GM19025 (cell line): ENCODE results near the gene NDUFS8.

Source experiments
- ATAC-seq: cut with Tn5 transposase; IDR thresholded peaks from one replicate; pipeline ENCODE4 v1.9.1; 2021; ENCODE audit warnings: mild to moderate bottlenecking, low read depth, moderate library complexity; ENCODE audit not compliant: unreplicated experiment

NDUFS8 gene

DNA sequence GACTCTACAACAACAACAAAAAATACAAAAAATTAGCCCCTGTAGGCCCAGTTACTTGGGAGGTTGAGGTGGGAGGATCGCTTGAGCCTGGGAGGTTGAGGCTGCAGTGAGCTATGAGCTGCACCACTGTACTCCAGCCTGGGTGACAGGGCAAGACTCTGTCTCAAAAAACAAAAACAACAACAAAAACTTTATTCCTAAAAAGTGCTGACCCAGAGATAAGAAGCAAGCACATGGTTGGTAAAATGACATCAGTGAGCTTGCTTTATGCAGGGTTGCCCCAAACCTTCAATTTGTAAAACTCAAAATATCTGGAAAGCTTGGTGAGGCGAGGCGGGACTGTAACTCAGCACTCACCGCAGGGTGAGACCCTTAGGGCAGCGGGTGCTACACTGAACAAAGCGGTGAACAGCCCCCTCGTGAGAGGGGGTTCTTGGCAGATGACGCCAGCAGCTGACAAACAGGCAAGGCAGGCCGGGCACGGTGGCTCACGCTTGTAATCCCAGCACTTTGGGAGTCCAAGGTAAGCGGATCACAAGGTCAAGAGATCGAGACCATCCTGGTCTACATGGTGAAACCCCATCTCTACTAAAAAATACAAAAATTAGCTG, 4.9 kb downstream of the NDUFS8 start:
- ATAC-seq: no peak

DNA sequence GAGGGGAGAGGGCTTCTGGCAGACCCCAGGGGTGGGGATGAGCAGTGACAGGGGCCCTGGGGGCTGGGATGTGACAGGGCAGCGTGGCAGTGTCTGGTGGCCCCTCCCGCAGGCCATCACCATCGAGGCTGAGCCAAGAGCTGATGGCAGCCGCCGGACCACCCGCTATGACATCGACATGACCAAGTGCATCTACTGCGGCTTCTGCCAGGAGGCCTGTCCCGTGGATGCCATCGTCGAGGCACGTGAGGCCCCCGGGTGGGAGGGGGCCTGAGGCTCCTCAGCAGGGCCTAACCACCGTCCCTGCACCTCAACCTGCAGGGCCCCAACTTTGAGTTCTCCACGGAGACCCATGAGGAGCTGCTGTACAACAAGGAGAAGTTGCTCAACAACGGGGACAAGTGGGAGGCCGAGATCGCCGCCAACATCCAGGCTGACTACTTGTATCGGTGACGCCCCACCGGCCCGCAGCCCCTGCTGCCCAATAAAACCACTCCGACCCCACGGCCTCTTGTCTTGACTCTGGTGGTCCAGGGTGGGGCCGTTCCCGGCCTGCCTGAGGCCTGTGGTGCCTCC, 5.7 kb downstream of the NDUFS8 start:
- ATAC-seq: no peak

GRCh38 chr11:68036717-68037239, 6.3 kb downstream of the NDUFS8 start:
- ATAC-seq: no peak

DNA sequence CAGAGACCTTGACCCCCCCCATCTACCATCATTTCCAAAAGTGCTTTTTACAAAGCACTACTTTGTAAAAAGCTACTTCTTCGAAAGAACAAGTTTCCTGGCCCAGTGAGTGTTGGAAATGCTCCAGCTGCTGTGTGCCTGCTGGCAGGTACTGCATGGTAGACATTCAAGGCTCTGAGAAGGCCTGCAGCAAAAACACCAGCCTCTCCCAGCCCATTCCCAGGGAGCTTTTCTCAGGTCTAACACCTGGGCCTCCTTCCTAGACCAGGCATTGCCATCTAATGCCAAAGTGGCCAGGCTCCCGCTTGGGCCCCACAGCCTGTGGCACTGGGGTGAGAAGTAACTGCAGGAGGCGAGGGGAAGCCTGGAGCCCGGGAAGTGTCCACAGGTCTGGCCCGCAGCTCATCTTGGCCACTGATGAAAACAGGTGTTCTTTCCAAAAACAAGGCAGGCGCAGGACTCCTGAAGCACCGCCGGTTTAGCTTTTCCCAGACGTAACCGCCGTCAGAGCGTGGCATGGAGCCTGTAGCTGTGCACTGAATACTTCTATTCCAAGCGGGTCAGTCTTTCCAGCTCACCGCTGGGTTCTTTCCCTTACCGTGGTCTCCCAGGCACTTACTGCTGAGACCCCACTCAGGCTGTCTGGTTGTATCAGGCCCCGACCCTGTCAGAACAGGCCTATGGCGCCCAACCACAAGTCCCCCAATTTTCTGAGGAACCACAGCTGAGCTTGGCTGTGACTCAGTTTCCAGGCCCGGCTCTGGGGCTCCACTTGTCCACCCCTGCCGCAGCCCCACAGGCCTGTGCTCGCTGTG, 7.1 kb downstream of the NDUFS8 start:
- no peak for ATAC-seq

DNA sequence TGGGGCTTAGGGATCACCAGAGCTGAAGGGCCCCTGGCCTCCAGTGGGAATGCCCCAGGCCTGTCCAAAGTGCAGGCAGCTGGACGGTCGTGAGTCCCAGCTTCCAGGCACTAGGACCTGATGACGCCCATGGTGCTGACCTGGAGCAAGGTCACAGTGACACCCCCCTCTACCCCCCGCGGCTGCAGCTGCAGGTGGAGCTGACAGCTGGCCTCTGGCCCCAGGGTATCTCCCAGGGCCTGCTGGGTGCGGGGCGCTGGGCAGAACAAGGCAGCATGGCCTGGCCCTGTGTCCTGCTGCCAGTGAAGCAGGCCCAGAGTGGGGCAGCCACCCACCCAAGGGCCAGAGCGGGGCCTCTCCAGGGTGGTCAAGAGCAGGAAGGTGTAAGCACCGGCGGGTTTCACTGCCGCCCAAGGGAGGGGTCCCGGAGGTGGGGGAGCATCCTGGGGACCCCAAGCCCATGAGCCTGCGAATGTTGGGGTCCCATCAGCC, 7.8 kb downstream of the NDUFS8 start:
- no peak for ATAC-seq

GRCh38 chr11:68038718-68039525, 8.4 kb downstream of the NDUFS8 start, which contains the start of gene TCIRG1:
Gene TCIRG1 (plus strand): TSS chr11:68039025. CDS start chr11:68041272, 2,247 bp downstream.
- ATAC-seq: peak; percentile 52

GRCh38 chr11:68039526-68040086, 9.1 kb downstream of the NDUFS8 start:
- no peak for ATAC-seq

DNA sequence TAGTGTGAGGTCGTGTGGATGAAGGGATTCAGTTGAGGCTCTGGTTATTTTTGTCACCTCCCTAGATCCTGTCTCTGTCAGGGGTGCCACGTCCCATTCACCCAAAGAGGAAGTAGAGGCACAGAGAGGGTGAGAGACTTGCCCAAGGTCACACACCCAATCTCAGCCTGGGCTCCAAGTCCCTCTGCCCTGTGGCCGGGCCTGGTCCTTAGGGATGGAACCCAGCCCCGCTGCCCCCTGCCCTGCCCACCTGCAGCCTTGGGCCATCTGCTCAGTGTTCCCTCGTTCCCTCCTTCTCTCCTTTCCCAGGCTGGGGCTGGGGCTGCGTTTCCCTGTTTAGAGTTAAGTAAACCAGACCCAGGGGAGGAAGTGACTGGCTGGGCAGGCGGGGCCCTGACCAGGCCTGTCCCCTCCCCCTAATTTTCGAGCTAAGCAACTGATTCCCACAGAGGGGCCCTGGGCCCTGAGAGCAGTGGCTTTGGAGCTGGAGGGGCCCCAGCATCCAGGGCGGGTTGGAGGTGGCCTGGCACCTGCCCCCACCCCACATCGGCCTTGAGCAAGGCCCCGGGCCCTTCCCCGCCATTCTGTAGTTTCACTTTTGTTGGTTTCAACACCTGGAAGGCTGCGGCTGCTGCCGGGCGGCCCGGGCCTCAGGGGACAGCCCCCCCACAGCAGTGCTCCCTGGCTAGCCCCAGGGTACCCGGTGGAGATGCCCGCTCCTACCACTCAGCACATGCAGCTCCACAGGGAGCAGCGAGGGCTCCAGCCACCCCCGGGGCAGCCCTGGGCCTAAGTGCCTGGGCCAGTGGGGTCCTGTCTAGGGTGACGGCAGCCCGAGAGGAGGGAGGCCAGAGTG, 9.8 kb downstream of the NDUFS8 start:
- peak; percentile 42 for ATAC-seq

DNA sequence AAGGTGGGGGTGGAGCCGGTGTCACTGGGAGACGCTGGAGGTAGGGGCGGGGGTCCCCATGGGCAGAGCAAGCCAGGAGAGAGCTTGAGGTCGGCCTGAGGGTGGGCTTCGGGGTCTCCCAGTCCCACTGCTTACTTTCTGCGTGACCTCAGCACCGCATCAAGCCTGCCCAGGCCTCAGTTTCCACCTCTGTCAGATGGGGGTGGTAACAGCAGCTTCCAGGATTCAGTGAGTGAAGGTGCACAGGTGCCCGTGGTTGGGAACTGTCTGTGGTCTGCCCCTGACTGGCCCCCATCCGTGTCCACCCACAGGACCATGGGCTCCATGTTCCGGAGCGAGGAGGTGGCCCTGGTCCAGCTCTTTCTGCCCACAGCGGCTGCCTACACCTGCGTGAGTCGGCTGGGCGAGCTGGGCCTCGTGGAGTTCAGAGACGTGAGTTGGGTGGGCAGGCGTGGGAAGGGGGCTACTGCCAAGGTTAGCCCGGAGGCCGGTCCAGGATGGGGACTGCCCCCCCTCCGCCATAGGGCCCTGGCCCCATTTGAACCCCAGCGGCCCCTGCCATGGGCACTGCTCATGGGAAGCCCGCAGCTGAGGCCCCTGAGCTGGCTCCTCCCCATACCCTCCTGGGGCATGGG, 10.6 kb downstream of the NDUFS8 start:
- ATAC-seq: no peak

- ATAC-seq: no peak
These were observed 11.2 kb downstream of the NDUFS8 start for GRCh38 chr11:68041617-68042218.

DNA sequence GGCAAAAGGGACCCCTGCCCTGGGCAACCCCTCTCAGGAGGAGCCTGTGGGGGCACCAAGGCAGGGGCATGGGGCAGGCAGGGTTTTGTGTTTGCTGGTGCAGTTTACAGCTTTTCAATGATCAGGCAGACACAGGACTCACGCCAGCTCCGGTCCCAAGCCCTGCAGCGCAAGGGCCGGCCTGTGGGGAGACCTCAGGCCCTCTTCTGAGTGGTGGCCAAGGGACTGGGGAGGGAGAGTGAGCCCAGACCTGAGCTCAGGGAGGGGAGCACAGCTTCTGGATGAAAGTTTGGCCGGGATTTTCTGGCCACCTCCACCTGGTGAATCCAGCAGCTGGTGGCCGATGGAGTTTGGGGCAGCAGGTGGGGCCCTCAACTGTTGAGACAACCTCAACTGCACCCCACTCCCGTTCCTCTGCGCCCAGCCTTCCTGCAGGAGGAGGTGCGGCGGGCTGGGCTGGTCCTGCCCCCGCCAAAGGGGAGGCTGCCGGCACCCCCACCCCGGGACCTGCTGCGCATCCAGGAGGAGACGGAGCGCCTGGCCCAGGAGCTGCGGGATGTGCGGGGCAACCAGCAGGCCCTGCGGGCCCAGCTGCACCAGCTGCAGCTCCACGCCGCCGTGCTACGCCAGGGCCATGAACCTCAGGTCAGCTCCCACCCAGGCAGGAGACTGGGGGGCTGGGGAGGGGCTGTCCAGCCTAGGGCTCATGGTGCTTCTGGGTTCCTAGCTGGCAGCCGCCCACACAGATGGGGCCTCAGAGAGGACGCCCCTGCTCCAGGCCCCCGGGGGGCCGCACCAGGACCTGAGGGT, 11.9 kb downstream of the NDUFS8 start:
- ATAC-seq: no peak

DNA sequence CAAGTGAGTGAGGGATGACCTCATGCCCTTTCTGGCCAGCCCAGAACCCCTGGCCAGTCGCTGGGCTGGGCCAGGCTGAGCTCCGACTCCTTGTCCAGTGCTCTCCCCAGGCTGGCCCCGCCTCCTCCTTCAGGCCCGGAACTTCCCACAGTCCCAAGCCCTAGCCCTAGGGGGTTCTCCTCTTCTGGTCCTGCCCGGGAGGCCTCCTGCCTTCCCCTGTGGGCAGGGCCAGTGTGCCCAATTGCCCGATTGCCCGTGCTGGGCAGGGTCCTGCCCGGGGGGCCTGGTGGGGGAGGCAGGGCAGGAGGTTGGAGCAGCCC, 12.5 kb downstream of the NDUFS8 start:
- no peak for ATAC-seq

DNA sequence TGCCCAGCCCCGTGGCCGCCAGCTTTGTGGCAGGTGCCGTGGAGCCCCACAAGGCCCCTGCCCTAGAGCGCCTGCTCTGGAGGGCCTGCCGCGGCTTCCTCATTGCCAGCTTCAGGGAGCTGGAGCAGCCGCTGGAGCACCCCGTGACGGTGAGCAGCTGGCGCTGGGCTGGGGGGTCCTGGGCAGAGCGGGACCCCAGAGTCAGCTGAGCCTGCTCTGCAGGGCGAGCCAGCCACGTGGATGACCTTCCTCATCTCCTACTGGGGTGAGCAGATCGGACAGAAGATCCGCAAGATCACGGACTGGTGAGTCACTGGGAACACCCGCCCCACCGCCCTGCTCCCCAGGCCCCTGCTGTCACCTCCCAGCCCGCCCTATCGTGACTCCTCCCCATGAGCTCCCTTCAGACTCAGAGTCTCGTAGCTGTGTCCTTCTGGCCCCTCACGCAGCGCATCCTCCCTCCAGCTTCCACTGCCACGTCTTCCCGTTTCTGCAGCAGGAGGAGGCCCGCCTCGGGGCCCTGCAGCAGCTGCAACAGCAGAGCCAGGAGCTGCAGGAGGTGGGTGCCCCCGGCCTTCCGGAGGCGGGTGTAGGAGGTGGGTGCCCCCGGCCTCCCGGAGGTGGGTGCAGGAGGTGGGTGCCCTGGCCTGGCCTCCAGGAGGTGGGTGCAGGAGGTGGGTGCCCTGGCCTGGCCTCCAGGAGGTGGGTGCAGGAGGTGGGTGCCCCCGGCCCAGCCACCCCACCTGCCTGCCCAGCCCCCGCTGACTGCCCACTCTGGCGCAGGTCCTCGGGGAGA, 13.1 kb downstream of the NDUFS8 start:
- ATAC-seq: no peak

DNA sequence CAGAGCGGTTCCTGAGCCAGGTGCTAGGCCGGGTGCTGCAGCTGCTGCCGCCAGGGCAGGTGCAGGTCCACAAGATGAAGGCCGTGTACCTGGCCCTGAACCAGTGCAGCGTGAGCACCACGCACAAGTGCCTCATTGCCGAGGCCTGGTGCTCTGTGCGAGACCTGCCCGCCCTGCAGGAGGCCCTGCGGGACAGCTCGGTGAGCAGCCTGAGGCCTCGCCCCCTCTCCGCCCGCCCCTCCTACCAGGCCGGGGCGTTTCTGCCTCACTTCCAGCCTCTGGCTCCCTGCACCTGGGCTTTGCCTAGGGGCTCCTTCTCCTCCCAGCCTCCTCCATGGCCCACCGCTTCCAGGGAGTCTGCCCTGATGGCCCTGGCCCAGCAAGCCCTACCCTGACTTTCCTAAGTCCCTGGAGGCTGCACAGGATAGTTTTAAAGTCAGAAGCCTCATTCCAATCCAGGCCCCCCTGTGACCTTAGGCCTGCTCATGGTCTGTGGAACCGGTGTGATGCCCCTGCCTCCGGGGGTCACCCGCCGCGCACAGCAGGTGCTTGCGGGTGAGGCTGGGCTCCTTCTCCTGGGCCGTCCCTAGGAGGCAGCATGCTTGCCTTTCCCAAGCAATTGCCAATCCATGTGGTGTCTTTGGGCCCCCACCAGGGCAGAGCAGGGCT, 13.8 kb downstream of the NDUFS8 start:
- ATAC-seq: no peak

DNA sequence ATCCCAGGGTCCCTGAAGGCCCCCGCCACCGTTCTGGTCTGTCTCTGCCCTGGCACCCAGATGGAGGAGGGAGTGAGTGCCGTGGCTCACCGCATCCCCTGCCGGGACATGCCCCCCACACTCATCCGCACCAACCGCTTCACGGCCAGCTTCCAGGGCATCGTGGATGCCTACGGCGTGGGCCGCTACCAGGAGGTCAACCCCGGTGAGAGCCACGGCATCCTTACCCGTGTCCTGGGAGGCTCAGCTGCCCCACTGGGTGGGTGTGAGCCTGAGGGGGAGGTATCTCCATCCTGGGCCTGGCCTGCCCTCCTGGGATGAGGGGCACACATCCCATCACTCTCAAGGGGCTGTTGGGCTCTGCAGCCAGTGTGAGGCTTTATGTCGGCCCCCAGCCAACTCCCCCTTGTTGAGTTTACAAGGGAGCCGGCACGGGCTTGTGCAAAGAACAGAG, 14.4 kb downstream of the NDUFS8 start:
- no peak for ATAC-seq
